Glutamatergic neuron (in vitro differentiated cells): ENCODE measurements around the gene AICDA. TPM values are rescaled to one million over a fixed set of nuclear protein-coding genes. Genes with fewer than 3 reads are reported as not detected.
"Not testable (repeated sequence)": the region's sequence is repeated elsewhere in the genome, so short reads cannot be mapped to it uniquely, and the experiment has no call there.

Source experiments
- DNase-seq: peaks from one replicate; pipeline ENCODE4 v3.0.0; 2022
- H3K27ac Mint-ChIP-seq: one replicate; pipeline ENCODE4 v1.8.0; 2020; ENCODE audit warnings: mild to moderate bottlenecking, mixed read lengths, inconsistent platforms; ENCODE audit not compliant: unreplicated experiment
- H3K27me3 Mint-ChIP-seq: one replicate; pipeline ENCODE4 v1.8.0; 2020; ENCODE audit warnings: mild to moderate bottlenecking, moderate library complexity, mixed read lengths, inconsistent platforms; ENCODE audit not compliant: unreplicated experiment
- H3K36me3 Mint-ChIP-seq: one replicate; pipeline ENCODE4 v1.8.0; 2020; ENCODE audit warnings: mild to moderate bottlenecking, mixed read lengths, inconsistent platforms; ENCODE audit not compliant: unreplicated experiment
- H3K4me1 Mint-ChIP-seq: one replicate; pipeline ENCODE4 v1.8.0; 2020; ENCODE audit warnings: mild to moderate bottlenecking, low read depth, mixed read lengths, inconsistent platforms; ENCODE audit not compliant: unreplicated experiment
- H3K4me3 Mint-ChIP-seq: one replicate; pipeline ENCODE4 v1.8.0; 2020; ENCODE audit warnings: mild to moderate bottlenecking, mixed read lengths, inconsistent platforms; ENCODE audit not compliant: unreplicated experiment
- H3K9me3 Mint-ChIP-seq: one replicate; pipeline ENCODE4 v1.8.0; 2020; ENCODE audit warnings: mild to moderate bottlenecking, moderate library complexity, mixed read lengths, inconsistent platforms; ENCODE audit not compliant: unreplicated experiment
- CTCF ChIP-seq: fragments of 200-600 bp; sonication (generic); IDR thresholded peaks from one replicate; pipeline ENCODE4 v1.5.0; 2021; ENCODE audit not compliant: partially characterized antibody, unreplicated experiment
- total RNA-seq: library from RNA; stranded (reverse); fragmentation: NEBNext Ultra II Directional; extraction: Animal tissue kit (Norgen Biotek cat#: 25700); gene quantifications from one replicate; pipeline ENCODE4 v1.2.1, GENCODE V29; 2021; ENCODE audit not compliant: unreplicated experiment

AICDA gene
- total RNA-seq, 1 donor from 2014 or later, result not detected

GRCh38 chr12:8615206-8615605, 2.5 kb upstream of the AICDA start:
- Mint-ChIP-seq H3K27ac (no peak overlapping the region), H3K36me3 (no peaks in the 10 kb centered on the region)

GRCh38 chr12:8613881-8614280, 1.2 kb upstream of the AICDA start:
- H3K4me3 Mint-ChIP-seq, H3K36me3 Mint-ChIP-seq, H3K27ac Mint-ChIP-seq, DNase-seq, H3K27me3 Mint-ChIP-seq, H3K9me3 Mint-ChIP-seq: not testable (repeated sequence)
- peaks cover 21% of the 10 kb centered on the region for H3K4me1 Mint-ChIP-seq

More at GRCh38 chr12:8615206-8615605, 2.5 kb upstream of the AICDA start:
- TF ChIP-seq CTCF, result no peak
- H3K4me1 Mint-ChIP-seq, result peaks cover 21% of the 10 kb centered on the region
- H3K9me3 Mint-ChIP-seq, result peaks cover 2% of the 10 kb centered on the region
- H3K4me3 Mint-ChIP-seq, result no peak overlapping the region
- no peak for DNase-seq
- H3K27me3 Mint-ChIP-seq, result no peaks in the 10 kb centered on the region

- peaks cover 16% of the 10 kb centered on the region for H3K4me1 Mint-ChIP-seq
- H3K9me3 Mint-ChIP-seq, result peaks cover 2% of the 10 kb centered on the region
- H3K27ac Mint-ChIP-seq, result no peak overlapping the region
- peaks cover 2% of the 10 kb centered on the region for H3K27me3 Mint-ChIP-seq
- peak; percentile 31 for DNase-seq
- H3K4me3 Mint-ChIP-seq, result no peak overlapping the region
- H3K36me3 Mint-ChIP-seq, result no peaks in the 10 kb centered on the region
- peak; percentile 72 for TF ChIP-seq CTCF
These were observed 3.5 kb downstream of the AICDA start for GRCh38 chr12:8609061-8609570.

- H3K27ac Mint-ChIP-seq, result no peak overlapping the region
- H3K27me3 Mint-ChIP-seq, result peaks cover 2% of the 10 kb centered on the region
- peaks cover 8% of the 10 kb centered on the region for H3K4me1 Mint-ChIP-seq
- no peak for DNase-seq
- H3K36me3 Mint-ChIP-seq, result no peaks in the 10 kb centered on the region
- TF ChIP-seq CTCF, result no peak
- H3K4me3 Mint-ChIP-seq, result no peak overlapping the region
- peaks cover 3% of the 10 kb centered on the region for H3K9me3 Mint-ChIP-seq
These were observed 5.8 kb downstream of the AICDA start for GRCh38 chr12:8606890-8607289.

GRCh38 chr12:8605057-8605456, 7.6 kb downstream of the AICDA start:
- TF ChIP-seq CTCF, result no peak
- no peak overlapping the region for H3K27ac Mint-ChIP-seq
- H3K4me3 Mint-ChIP-seq, result no peak overlapping the region
- DNase-seq, result no peak
- peaks cover 3% of the 10 kb centered on the region for H3K9me3 Mint-ChIP-seq
- no peaks in the 10 kb centered on the region for H3K36me3 Mint-ChIP-seq
- peaks cover 2% of the 10 kb centered on the region for H3K27me3 Mint-ChIP-seq
- H3K4me1 Mint-ChIP-seq, result no peaks in the 10 kb centered on the region

- no peak overlapping the region for H3K27ac Mint-ChIP-seq
- no peak for TF ChIP-seq CTCF
- H3K9me3 Mint-ChIP-seq, result peaks cover 3% of the 10 kb centered on the region
- H3K27me3 Mint-ChIP-seq, result peaks cover 2% of the 10 kb centered on the region
- H3K4me3 Mint-ChIP-seq, result no peak overlapping the region
- H3K4me1 Mint-ChIP-seq, result no peaks in the 10 kb centered on the region
- no peak for DNase-seq
- H3K36me3 Mint-ChIP-seq, result no peaks in the 10 kb centered on the region
These were observed 8.8 kb downstream of the AICDA start for GRCh38 chr12:8603856-8604255.
